HepG2 (cell line): ENCODE measurements around the gene CLASRP. TPM values are rescaled to one million over a fixed set of nuclear protein-coding genes. Genes with fewer than 3 reads are reported as not detected.
A peak's percentile ranks its signal among the peaks of the same experiment; 100 is the strongest.

Experiments used
- AHR ChIP-seq: IDR thresholded peaks from 2 replicates; pipeline ENCODE4 v1.6.1; 2018; ENCODE audit warnings: missing genetic modification reagents, missing compliant biosample characterization
- DPF2 ChIP-seq: sonication (generic); formaldehyde crosslinking; IDR thresholded peaks from 2 replicates; pipeline ENCODE4 v1.4.0; 2020; ENCODE audit warnings: mild to moderate bottlenecking, low read depth, missing genetic modification reagents, borderline replicate concordance
- FOXK2 ChIP-seq: fragments of 450-650 bp; IDR thresholded peaks from 2 replicates; pipeline ENCODE4 v1.6.1; 2016
- MXD4 ChIP-seq: IDR thresholded peaks from 2 replicates; pipeline ENCODE4 v1.6.1; 2016; ENCODE audit warnings: mild to moderate bottlenecking, missing biosample characterization, missing genetic modification reagents
- PCBP2 ChIP-seq: fragments of 200-400 bp; formaldehyde crosslinking; optimal IDR thresholded peaks from 2 replicates; pipeline ENCODE3; 2018; ENCODE audit warnings: low read length, low read depth; ENCODE audit not compliant: poor library complexity, severe bottlenecking
- POLR2A ChIP-seq, 2 experiments: IDR thresholded peaks; 2 replicates each; pipeline ENCODE4 v1.6.1; 2011; ENCODE audit warnings: low read depth in 2 of 2, low read length in 2 of 2, mild to moderate bottlenecking in 1 of 2, moderate library complexity in 1 of 2; ENCODE audit not compliant: insufficient read depth in 1 of 2
- REPIN1 ChIP-seq: sonication (generic); formaldehyde crosslinking; IDR thresholded peaks from 2 replicates; pipeline ENCODE4 v1.8.0; 2022; ENCODE audit warnings: missing genetic modification reagents, low read depth, mild to moderate bottlenecking, borderline replicate concordance
- SNRNP70 ChIP-seq: fragments of 200-400 bp; formaldehyde crosslinking; IDR thresholded peaks from 2 replicates; pipeline ENCODE4 v1.6.1; 2017; ENCODE audit warnings: mild to moderate bottlenecking, low read depth, low read length, moderate library complexity
- SP5 ChIP-seq: IDR thresholded peaks from 2 replicates; pipeline ENCODE4 v1.6.1; 2016; ENCODE audit warnings: low read depth, borderline replicate concordance
- ZFP37 ChIP-seq: sonication (generic); formaldehyde crosslinking; IDR thresholded peaks from 2 replicates; pipeline ENCODE4 v1.4.0; 2020; ENCODE audit warnings: missing genetic modification reagents, borderline replicate concordance
- ZNF292 ChIP-seq: sonication (generic); formaldehyde crosslinking; IDR thresholded peaks from 2 replicates; pipeline ENCODE4 v1.8.1; 2022; ENCODE audit warnings: mild to moderate bottlenecking, low read depth, missing genetic modification reagents, borderline replicate concordance
- ZNF430 ChIP-seq: sonication (generic); formaldehyde crosslinking; IDR thresholded peaks from 2 replicates; pipeline ENCODE4 v1.9.0; 2021; ENCODE audit warnings: mild to moderate bottlenecking, missing genetic modification reagents
- ZNF530 ChIP-seq: sonication (generic); formaldehyde crosslinking; IDR thresholded peaks from 2 replicates; pipeline ENCODE4 v1.5.0; 2020; ENCODE audit warnings: low read depth, mild to moderate bottlenecking, missing genetic modification reagents
- ZNF878 ChIP-seq: sonication (generic); formaldehyde crosslinking; IDR thresholded peaks from 2 replicates; pipeline ENCODE4 v1.8.1; 2023; ENCODE audit warnings: mild to moderate bottlenecking, missing genetic modification reagents, moderate library complexity
- polyA plus RNA-seq, 8 experiments: library from polyadenylated mRNA; depleted of rRNA in 3 of 8; stranded (reverse) in 7 of 8; unstranded in 1 of 8; fragments of >200 nt; fragmentation: Illumina TruSeq in 4 of 8; extraction: Trizol in 4 of 8; gene quantifications; 2 replicates each; pipeline versions ENCODE4 v1.2.1 to v1.2.3, GENCODE V29; 2011 to 2016; ENCODE audit warnings: low read depth in 4 of 8, missing spikeins in 1 of 8, mixed read lengths in 1 of 8; ENCODE audit not compliant: insufficient read depth in 1 of 8
- total RNA-seq, 5 experiments: library from RNA; depleted of rRNA; stranded (reverse); fragments of >200 nt; fragmentation: Illumina TruSeq; extraction: Trizol; gene quantifications; 2 replicates each; pipeline ENCODE4 v1.2.3, GENCODE V29; 2016; ENCODE audit warnings: low read depth in 1 of 5
- TF ChIP-seq, protein P1 (sequence below): sonication (generic); formaldehyde crosslinking; IDR thresholded peaks from 2 replicates; pipeline ENCODE4 v1.5.1; 2020; ENCODE audit warnings: mild to moderate bottlenecking, moderate library complexity, missing genetic modification reagents
- TF ChIP-seq, protein P2 (sequence below): sonication (generic); formaldehyde crosslinking; IDR thresholded peaks from 2 replicates; pipeline ENCODE4 v1.4.0; 2020; ENCODE audit warnings: missing genetic modification reagents
- TF ChIP-seq, protein P3 (sequence below): sonication (generic); formaldehyde crosslinking; IDR thresholded peaks from 2 replicates; pipeline ENCODE4 v1.8.0; 2022; ENCODE audit warnings: missing genetic modification reagents, mild to moderate bottlenecking, moderate library complexity, borderline replicate concordance
- TF ChIP-seq, protein P4 (sequence below): sonication (generic); formaldehyde crosslinking; IDR thresholded peaks from 2 replicates; pipeline ENCODE4 v1.5.1; 2020; ENCODE audit warnings: mild to moderate bottlenecking, missing genetic modification reagents, moderate library complexity
- TF ChIP-seq, protein P5 (sequence below): sonication (generic); formaldehyde crosslinking; IDR thresholded peaks from 2 replicates; pipeline ENCODE4 v1.5.0; 2020; ENCODE audit warnings: mild to moderate bottlenecking, missing genetic modification reagents, borderline replicate concordance

Gene CLASRP
- total and polyA plus RNA-seq, 2 of the 13 experiments (the other 11 are each of a cell fraction or from before 2014, with no cell fraction given): 32.0 to 51.4 TPM

DNA sequence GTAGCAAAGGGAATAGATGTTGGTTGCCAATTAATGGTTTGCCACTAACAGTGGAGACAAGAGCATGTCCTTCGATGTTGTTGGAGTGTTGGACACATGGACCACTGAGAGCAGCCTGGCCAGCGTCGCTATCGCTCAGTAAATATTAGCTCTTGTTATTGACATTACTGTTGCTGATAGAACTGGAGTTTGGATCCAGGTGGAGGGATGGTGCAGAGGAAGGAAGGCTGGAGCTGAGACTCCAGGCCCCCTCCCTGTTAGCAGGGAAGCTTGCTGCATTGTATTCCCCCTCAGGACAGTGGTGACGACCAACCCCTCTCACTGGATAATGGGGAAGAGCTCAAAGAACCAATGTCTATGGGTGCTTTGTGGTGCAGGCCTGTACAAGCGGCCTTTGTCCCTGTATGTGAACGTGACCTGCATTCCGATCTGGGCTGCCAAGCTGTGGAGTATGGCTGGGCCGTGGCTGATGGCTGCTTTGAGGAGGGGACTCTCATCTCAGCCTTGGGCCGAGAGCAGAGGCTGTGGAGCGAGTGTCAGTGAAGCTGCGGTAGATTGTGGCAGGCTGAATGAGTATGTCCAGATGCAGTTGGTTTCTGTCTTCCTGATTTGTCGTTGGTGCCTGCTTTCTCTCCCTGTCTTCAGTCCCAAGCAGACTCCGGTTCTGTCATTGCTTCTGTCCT, 7.0 kb downstream of the CLASRP start (continued):
- TF ChIP-seq ZNF292: peak; percentile 90; the same call in 1 of the 2 replicates
- peak; percentile 62 for TF ChIP-seq SP5 (CRISPR knock-in tag)
- TF ChIP-seq PCBP2: no peak
- TF ChIP-seq MXD4 (CRISPR knock-in tag): peak; percentile 66; the same call in 1 of the 2 replicates
- TF ChIP-seq ZNF878 (CRISPR knock-in tag): peak; percentile 74; the same call in 1 of the 2 replicates
- no peak for TF ChIP-seq SNRNP70
- TF ChIP-seq ZNF530 (CRISPR knock-in tag): 0 out of 2 replicates have a peak, but pooled peaks have one; percentile 57
- no peak for TF ChIP-seq ZNF430 (CRISPR knock-in tag)
- TF ChIP-seq, protein P1, sequence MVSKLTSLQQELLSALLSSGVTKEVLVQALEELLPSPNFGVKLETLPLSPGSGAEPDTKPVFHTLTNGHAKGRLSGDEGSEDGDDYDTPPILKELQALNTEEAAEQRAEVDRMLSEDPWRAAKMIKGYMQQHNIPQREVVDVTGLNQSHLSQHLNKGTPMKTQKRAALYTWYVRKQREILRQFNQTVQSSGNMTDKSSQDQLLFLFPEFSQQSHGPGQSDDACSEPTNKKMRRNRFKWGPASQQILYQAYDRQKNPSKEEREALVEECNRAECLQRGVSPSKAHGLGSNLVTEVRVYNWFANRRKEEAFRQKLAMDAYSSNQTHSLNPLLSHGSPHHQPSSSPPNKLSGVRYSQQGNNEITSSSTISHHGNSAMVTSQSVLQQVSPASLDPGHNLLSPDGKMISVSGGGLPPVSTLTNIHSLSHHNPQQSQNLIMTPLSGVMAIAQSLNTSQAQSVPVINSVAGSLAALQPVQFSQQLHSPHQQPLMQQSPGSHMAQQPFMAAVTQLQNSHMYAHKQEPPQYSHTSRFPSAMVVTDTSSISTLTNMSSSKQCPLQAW (CRISPR knock-in tag): 0 out of 2 replicates have a peak, but pooled peaks have one; percentile 47
- peak; percentile 66; the same call in 1 of the 2 replicates for TF ChIP-seq AHR (CRISPR knock-in tag)
- TF ChIP-seq ZFP37 (CRISPR knock-in tag): peak; percentile 68; the same call in 1 of the 2 replicates
- TF ChIP-seq, protein P2, sequence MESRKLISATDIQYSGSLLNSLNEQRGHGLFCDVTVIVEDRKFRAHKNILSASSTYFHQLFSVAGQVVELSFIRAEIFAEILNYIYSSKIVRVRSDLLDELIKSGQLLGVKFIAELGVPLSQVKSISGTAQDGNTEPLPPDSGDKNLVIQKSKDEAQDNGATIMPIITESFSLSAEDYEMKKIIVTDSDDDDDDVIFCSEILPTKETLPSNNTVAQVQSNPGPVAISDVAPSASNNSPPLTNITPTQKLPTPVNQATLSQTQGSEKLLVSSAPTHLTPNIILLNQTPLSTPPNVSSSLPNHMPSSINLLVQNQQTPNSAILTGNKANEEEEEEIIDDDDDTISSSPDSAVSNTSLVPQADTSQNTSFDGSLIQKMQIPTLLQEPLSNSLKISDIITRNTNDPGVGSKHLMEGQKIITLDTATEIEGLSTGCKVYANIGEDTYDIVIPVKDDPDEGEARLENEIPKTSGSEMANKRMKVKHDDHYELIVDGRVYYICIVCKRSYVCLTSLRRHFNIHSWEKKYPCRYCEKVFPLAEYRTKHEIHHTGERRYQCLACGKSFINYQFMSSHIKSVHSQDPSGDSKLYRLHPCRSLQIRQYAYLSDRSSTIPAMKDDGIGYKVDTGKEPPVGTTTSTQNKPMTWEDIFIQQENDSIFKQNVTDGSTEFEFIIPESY (CRISPR knock-in tag): no peak; the same call in 1 of the 2 replicates
- TF ChIP-seq FOXK2: peak; percentile 89
- peak; percentile 90 for TF ChIP-seq DPF2 (CRISPR knock-in tag)
- TF ChIP-seq, protein P3, sequence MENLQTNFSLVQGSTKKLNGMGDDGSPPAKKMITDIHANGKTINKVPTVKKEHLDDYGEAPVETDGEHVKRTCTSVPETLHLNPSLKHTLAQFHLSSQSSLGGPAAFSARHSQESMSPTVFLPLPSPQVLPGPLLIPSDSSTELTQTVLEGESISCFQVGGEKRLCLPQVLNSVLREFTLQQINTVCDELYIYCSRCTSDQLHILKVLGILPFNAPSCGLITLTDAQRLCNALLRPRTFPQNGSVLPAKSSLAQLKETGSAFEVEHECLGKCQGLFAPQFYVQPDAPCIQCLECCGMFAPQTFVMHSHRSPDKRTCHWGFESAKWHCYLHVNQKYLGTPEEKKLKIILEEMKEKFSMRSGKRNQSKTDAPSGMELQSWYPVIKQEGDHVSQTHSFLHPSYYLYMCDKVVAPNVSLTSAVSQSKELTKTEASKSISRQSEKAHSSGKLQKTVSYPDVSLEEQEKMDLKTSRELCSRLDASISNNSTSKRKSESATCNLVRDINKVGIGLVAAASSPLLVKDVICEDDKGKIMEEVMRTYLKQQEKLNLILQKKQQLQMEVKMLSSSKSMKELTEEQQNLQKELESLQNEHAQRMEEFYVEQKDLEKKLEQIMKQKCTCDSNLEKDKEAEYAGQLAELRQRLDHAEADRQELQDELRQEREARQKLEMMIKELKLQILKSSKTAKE (CRISPR knock-in tag): peak; percentile 78; the same call in 1 of the 2 replicates
- TF ChIP-seq POLR2A (IDR thresholded peaks at IDR 0.05; ENCODE audit: insufficient read depth in 1 of 2, low read depth in 2 of 2, low read length in 2 of 2): peak; percentile 49 to 69; a peak in 3 of 4 replicates
- TF ChIP-seq, protein P4, sequence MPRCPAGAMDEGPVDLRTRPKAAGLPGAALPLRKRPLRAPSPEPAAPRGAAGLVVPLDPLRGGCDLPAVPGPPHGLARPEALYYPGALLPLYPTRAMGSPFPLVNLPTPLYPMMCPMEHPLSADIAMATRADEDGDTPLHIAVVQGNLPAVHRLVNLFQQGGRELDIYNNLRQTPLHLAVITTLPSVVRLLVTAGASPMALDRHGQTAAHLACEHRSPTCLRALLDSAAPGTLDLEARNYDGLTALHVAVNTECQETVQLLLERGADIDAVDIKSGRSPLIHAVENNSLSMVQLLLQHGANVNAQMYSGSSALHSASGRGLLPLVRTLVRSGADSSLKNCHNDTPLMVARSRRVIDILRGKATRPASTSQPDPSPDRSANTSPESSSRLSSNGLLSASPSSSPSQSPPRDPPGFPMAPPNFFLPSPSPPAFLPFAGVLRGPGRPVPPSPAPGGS (CRISPR knock-in tag): peak; percentile 39; the same call in 1 of the 2 replicates
- TF ChIP-seq, protein P5, sequence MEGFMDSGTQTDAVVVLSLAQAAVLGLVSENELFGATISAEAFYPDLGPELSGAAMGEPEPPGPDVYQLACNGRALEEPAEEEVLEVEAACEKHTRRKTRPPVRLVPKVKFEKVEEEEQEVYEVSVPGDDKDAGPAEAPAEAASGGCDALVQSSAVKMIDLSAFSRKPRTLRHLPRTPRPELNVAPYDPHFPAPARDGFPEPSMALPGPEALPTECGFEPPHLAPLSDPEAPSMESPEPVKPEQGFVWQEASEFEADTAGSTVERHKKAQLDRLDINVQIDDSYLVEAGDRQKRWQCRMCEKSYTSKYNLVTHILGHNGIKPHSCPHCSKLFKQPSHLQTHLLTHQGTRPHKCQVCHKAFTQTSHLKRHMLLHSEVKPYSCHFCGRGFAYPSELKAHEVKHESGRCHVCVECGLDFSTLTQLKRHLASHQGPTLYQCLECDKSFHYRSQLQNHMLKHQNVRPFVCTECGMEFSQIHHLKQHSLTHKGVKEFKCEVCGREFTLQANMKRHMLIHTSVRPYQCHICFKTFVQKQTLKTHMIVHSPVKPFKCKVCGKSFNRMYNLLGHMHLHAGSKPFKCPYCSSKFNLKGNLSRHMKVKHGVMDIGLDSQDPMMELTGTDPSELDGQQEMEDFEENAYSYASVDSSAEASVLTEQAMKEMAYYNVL (CRISPR knock-in tag): 0 out of 2 replicates have a peak, but pooled peaks have one; percentile 19
- peak; percentile 91 for TF ChIP-seq REPIN1 (CRISPR knock-in tag)
